RWPE1 (cell line): Measurements from ENCODE around the gene ACOT6.
A peak's percentile ranks its signal among the peaks of the same experiment; 100 is the strongest.
"Not testable (repeated sequence)": the region's sequence is repeated elsewhere in the genome, so short reads cannot be mapped to it uniquely, and the experiment has no call there.

Experiments used
- CTCF ChIA-PET: fragments of 350-600 bp; sonication (Branson Sonifier 250); formaldehyde crosslinking; extraction: SDS; loops from one replicate; lab custom pipeline; 2021; lab: Yijun Ruan, JAX
- POLR2A ChIA-PET: fragments of 400-600 bp; formaldehyde crosslinking; extraction: SDS; loops from one replicate; lab custom pipeline; 2020; ENCODE audit warnings: antibody characterized with exemption; ENCODE audit not compliant: low non-redundant PET; lab: Yijun Ruan, JAX
- DNase-seq: peaks from one replicate; pipeline ENCODE4 v3.0.0; 2012; ENCODE audit warnings: low spot score
- H3K27ac ChIP-seq: fragments of 450-650 bp; 2 replicates; pipeline ENCODE4 v1.5.1; 2017
- CTCF ChIP-seq: fragments of 450-650 bp; conservative IDR thresholded peaks from 2 replicates; pipeline ENCODE4 v1.5.1; 2017; ENCODE audit warnings: low read depth, mild to moderate bottlenecking

ACOT6 gene

GRCh38 chr14:73612339-73613045, at the start of gene ACOT6:
Gene ACOT6, plus strand, starts transcription at chr14:73612517. Its CDS starts 55 bp downstream, at chr14:73612572.
- peak within 1 kb of the TSS; percentile 78 for H3K27ac ChIP-seq
- ChIA-PET CTCF (interaction anchor here (0.6 kb wide), 1 partner anchor 674 kb away, joined by 3 read pairs; no protein-coding TSS in a partner anchor), POLR2A (interaction anchor here (1.1 kb wide), 1 partner anchor 43 kb away, joined by 3 read pairs; the partner anchor contains the start of gene ACOT2)
- peak; percentile 66 for DNase-seq
- TF ChIP-seq CTCF: no peak

GRCh38 chr14:73562696-73563095, 49.6 kb upstream of the ACOT6 start:
- POLR2A ChIA-PET, CTCF ChIA-PET, H3K27ac ChIP-seq, DNase-seq: not testable (repeated sequence)

GRCh38 chr14:73566431-73566830, 45.9 kb upstream of the ACOT6 start:
- DNase-seq, CTCF ChIA-PET, POLR2A ChIA-PET, H3K27ac ChIP-seq: not testable (repeated sequence)

- ChIA-PET POLR2A (interaction anchor here (0.6 kb wide), 1 partner anchor 58 kb away, joined by 7 read pairs; no protein-coding TSS in a partner anchor), CTCF (interaction anchor here (2.1 kb wide), 1 partner anchor 58 kb away, joined by 7 read pairs; no protein-coding TSS in a partner anchor)
These were observed 45.4 kb upstream of the ACOT6 start for GRCh38 chr14:73566935-73567334.

GRCh38 chr14:73567358-73567757, 45.0 kb upstream of the ACOT6 start:
- TF ChIP-seq CTCF: no peak
- no peak overlapping the region for H3K27ac ChIP-seq
- ChIA-PET POLR2A (interaction anchor here (0.6 kb wide), 1 partner anchor 58 kb away, joined by 7 read pairs; no protein-coding TSS in a partner anchor), CTCF (interaction anchor here (2.1 kb wide), 1 partner anchor 59 kb away, joined by 7 read pairs; no protein-coding TSS in a partner anchor)
- no peak for DNase-seq

More at GRCh38 chr14:73566935-73567334, 45.4 kb upstream of the ACOT6 start:
- DNase-seq, H3K27ac ChIP-seq: not testable (repeated sequence)

GRCh38 chr14:73567951-73568885, 44.1 kb upstream of the ACOT6 start:
- TF ChIP-seq CTCF: no peak
- H3K27ac ChIP-seq: peak overlapping the region; percentile 90
- CTCF ChIA-PET: interaction anchor here (0.6 to 2.1 kb wide), 4 partner anchors 60 to 274 kb away, joined by 3 to 7 read pairs (median 3); no protein-coding TSS in a partner anchor
- no peak for DNase-seq
- POLR2A ChIA-PET: interaction anchor here (0.7 kb wide), 1 partner anchor 77 kb away, joined by 3 read pairs; no protein-coding TSS in a partner anchor

- POLR2A ChIA-PET: interaction anchor here (0.7 to 0.9 kb wide), 3 partner anchors 44 to 431 kb away, joined by 3 read pairs; no protein-coding TSS in a partner anchor
- CTCF ChIA-PET: interaction anchor here (0.6 to 2.1 kb wide), 3 partner anchors 60 to 208 kb away, joined by 3 to 7 read pairs (median 3); no protein-coding TSS in a partner anchor
- H3K27ac ChIP-seq: peak overlapping the region; percentile 90
- DNase-seq: not testable (repeated sequence)
These were observed 43.5 kb upstream of the ACOT6 start for GRCh38 chr14:73568886-73569184.

- H3K27ac ChIP-seq: peak within 1 kb of the TSS; percentile 90
- ChIA-PET CTCF (interaction anchor here (0.7 to 2.1 kb wide), 4 partner anchors 61 to 508 kb away, joined by 3 to 7 read pairs (median 4); no protein-coding TSS in a partner anchor), POLR2A (interaction anchor here (0.7 to 0.9 kb wide), 2 partner anchors 44 to 432 kb away, joined by 3 read pairs; no protein-coding TSS in a partner anchor)
- peak; percentile 74 for DNase-seq
These were observed 42.9 kb upstream of the ACOT6 start, which contains the start of gene ACOT2 for GRCh38 chr14:73569185-73569958. Gene ACOT2, plus strand, starts transcription at chr14:73569213. Its CDS starts 28 bp downstream, at chr14:73569241.
